SK-N-SH treated with all-trans-retinoic acid at 6 μM for 48 hours (cell line): ENCODE data around the gene MYH15.

Experiments used
- ARNTL ChIP-seq: fragments of 450-650 bp; formaldehyde crosslinking; IDR thresholded peaks from 2 replicates; pipeline ENCODE4 v1.5.0; 2020; ENCODE audit warnings: low read depth, mild to moderate bottlenecking, moderate library complexity, borderline replicate concordance
- ESRRG ChIP-seq: fragments of 250-450 bp; sonication (Bioruptor Pico); IDR thresholded peaks from 2 replicates; pipeline ENCODE4 v1.6.1; 2021; ENCODE audit warnings: mild to moderate bottlenecking
- SNAI2 ChIP-seq: fragments of 250-450 bp; sonication (Bioruptor Pico); IDR thresholded peaks from 2 replicates; pipeline ENCODE4 v1.5.0; 2020; ENCODE audit warnings: mild to moderate bottlenecking, moderate library complexity
- ZNF565 ChIP-seq: fragments of 450-650 bp; formaldehyde crosslinking; conservative IDR thresholded peaks from 2 replicates; pipeline ENCODE4 v1.5.0; 2020; ENCODE audit warnings: low read depth, mild to moderate bottlenecking, moderate library complexity
- TF ChIP-seq, protein P1 (sequence below): fragments of 250-450 bp; sonication (Bioruptor Pico); IDR thresholded peaks from 2 replicates; pipeline ENCODE4 v1.5.1; 2020; ENCODE audit warnings: low read depth, mild to moderate bottlenecking, moderate library complexity
- TF ChIP-seq, protein P2 (sequence below): fragments of 250-450 bp; sonication (Bioruptor Pico); IDR thresholded peaks from 2 replicates; pipeline ENCODE4 v1.8.0; 2020; ENCODE audit warnings: mild to moderate bottlenecking, moderate library complexity, borderline replicate concordance
- TF ChIP-seq, protein P3 (sequence below): fragments of 250-450 bp; sonication (Bioruptor Pico); IDR thresholded peaks from 2 replicates; pipeline ENCODE4 v1.5.0; 2020; ENCODE audit warnings: mild to moderate bottlenecking, moderate library complexity

DNA sequence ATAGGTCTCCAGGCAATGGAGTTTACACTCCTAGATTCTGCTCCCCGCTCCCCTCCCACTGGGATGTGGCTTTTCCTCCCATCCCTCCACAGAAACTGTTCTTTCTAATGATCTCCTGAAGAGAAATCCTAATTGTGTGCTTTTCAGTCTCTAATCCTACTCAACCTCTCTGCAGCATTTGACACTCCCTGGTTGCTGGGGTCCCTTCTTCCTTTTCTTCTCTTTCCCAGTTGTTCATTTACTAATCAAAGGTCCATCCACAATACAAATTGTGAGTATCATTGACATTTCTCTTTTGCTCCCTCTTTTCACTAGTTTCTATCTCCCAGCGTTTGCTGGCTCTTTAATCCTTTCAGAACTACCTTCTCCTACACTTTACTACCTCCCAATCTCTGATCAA, 6.5 kb upstream of the MYH15 start:
- TF ChIP-seq, protein P1, sequence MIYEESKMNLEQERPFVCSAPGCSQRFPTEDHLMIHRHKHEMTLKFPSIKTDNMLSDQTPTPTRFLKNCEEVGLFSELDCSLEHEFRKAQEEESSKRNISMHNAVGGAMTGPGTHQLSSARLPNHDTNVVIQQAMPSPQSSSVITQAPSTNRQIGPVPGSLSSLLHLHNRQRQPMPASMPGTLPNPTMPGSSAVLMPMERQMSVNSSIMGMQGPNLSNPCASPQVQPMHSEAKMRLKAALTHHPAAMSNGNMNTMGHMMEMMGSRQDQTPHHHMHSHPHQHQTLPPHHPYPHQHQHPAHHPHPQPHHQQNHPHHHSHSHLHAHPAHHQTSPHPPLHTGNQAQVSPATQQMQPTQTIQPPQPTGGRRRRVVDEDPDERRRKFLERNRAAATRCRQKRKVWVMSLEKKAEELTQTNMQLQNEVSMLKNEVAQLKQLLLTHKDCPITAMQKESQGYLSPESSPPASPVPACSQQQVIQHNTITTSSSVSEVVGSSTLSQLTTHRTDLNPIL, result no peak
- TF ChIP-seq ARNTL (CRISPR knock-in tag), result no peak
- no peak for TF ChIP-seq ZNF565
- no peak for TF ChIP-seq SNAI2 (CRISPR knock-in tag)
- TF ChIP-seq, protein P2, sequence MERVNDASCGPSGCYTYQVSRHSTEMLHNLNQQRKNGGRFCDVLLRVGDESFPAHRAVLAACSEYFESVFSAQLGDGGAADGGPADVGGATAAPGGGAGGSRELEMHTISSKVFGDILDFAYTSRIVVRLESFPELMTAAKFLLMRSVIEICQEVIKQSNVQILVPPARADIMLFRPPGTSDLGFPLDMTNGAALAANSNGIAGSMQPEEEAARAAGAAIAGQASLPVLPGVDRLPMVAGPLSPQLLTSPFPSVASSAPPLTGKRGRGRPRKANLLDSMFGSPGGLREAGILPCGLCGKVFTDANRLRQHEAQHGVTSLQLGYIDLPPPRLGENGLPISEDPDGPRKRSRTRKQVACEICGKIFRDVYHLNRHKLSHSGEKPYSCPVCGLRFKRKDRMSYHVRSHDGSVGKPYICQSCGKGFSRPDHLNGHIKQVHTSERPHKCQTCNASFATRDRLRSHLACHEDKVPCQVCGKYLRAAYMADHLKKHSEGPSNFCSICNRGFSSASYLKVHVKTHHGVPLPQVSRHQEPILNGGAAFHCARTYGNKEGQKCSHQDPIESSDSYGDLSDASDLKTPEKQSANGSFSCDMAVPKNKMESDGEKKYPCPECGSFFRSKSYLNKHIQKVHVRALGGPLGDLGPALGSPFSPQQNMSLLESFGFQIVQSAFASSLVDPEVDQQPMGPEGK (CRISPR knock-in tag), result no peak
- TF ChIP-seq, protein P3, sequence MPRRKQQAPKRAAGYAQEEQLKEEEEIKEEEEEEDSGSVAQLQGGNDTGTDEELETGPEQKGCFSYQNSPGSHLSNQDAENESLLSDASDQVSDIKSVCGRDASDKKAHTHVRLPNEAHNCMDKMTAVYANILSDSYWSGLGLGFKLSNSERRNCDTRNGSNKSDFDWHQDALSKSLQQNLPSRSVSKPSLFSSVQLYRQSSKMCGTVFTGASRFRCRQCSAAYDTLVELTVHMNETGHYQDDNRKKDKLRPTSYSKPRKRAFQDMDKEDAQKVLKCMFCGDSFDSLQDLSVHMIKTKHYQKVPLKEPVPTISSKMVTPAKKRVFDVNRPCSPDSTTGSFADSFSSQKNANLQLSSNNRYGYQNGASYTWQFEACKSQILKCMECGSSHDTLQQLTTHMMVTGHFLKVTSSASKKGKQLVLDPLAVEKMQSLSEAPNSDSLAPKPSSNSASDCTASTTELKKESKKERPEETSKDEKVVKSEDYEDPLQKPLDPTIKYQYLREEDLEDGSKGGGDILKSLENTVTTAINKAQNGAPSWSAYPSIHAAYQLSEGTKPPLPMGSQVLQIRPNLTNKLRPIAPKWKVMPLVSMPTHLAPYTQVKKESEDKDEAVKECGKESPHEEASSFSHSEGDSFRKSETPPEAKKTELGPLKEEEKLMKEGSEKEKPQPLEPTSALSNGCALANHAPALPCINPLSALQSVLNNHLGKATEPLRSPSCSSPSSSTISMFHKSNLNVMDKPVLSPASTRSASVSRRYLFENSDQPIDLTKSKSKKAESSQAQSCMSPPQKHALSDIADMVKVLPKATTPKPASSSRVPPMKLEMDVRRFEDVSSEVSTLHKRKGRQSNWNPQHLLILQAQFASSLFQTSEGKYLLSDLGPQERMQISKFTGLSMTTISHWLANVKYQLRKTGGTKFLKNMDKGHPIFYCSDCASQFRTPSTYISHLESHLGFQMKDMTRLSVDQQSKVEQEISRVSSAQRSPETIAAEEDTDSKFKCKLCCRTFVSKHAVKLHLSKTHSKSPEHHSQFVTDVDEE (CRISPR knock-in tag), result no peak
- no peak for TF ChIP-seq ESRRG (CRISPR knock-in tag)
